Smooth muscle cell (in vitro differentiated cells): ENCODE data around the gene COBLL1. TPM values are rescaled to one million over a fixed set of nuclear protein-coding genes. Genes with fewer than 3 reads are reported as not detected.

ENCODE experiments used
- DNase-seq: peaks from one replicate; lab custom pipeline; 2025; ENCODE audit not compliant: unreplicated experiment; lab: John Stamatoyannopoulos, UW
- H2AFZ ChIP-seq: fragments of 200-600 bp; sonication (generic); 2 replicates; pipeline ENCODE4 v1.6.0; 2016; ENCODE audit warnings: antibody characterized with exemption, low read depth, mild to moderate bottlenecking
- H3F3A ChIP-seq: fragments of 200-600 bp; sonication (generic); 2 replicates; pipeline ENCODE4 v1.6.0; 2017; ENCODE audit warnings: antibody characterized with exemption, low read depth
- H3K27ac ChIP-seq: fragments of 200-600 bp; sonication (generic); 2 replicates; pipeline ENCODE4 v1.5.1; 2016; ENCODE audit warnings: low read depth, mild to moderate bottlenecking
- H3K27me3 ChIP-seq: fragments of 200-600 bp; sonication (generic); 2 replicates; pipeline ENCODE4 v1.6.1; 2016; ENCODE audit warnings: low read depth, mild to moderate bottlenecking
- H3K36me3 ChIP-seq: fragments of 200-600 bp; sonication (generic); 2 replicates; pipeline ENCODE4 v1.5.1; 2016; ENCODE audit warnings: low read depth
- H3K4me1 ChIP-seq: fragments of 200-600 bp; sonication (generic); 2 replicates; pipeline ENCODE4 v1.5.1; 2016; ENCODE audit warnings: low read depth
- H3K4me2 ChIP-seq: fragments of 200-600 bp; sonication (generic); 2 replicates; pipeline ENCODE4 v1.6.0; 2016; ENCODE audit warnings: mild to moderate bottlenecking
- H3K4me3 ChIP-seq: fragments of 200-600 bp; sonication (generic); 2 replicates; pipeline ENCODE4 v1.5.1; 2016; ENCODE audit warnings: mild to moderate bottlenecking
- H3K79me2 ChIP-seq: fragments of 200-600 bp; sonication (generic); 2 replicates; pipeline ENCODE4 v1.6.0; 2016; ENCODE audit warnings: low read depth, mild to moderate bottlenecking
- H3K9ac ChIP-seq: fragments of 200-600 bp; sonication (generic); 2 replicates; pipeline ENCODE4 v1.6.0; 2016; ENCODE audit warnings: low read depth
- H3K9me3 ChIP-seq: fragments of 200-600 bp; sonication (generic); replicated peaks from 2 replicates; pipeline ENCODE4 v1.5.1; 2016; ENCODE audit warnings: low read depth
- H4K20me1 ChIP-seq: fragments of 200-600 bp; sonication (generic); 2 replicates; pipeline ENCODE4 v1.6.0; 2016; ENCODE audit warnings: low read depth
- WGBS: methylation state at CpG from one replicate; pipeline ENCODE4 v1.1.7; 2016; ENCODE audit warnings: low lambda C conversion rate; 5-methylcytosine and 5-hydroxymethylcytosine counted together
- polyA plus RNA-seq: library from polyadenylated mRNA; unstranded; fragments of >200 nt; fragmentation: Nextera tagmentation; extraction: Ambion mirVana; gene quantifications from 2 replicates; pipeline ENCODE4 v1.2.1, GENCODE V29; 2016
- total RNA-seq: library from RNA; depleted of rRNA; stranded (reverse); fragments of >200 nt; gene quantifications from 2 replicates; pipeline ENCODE4 v1.2.3, GENCODE V29; 2014
- TF ChIP-seq, protein P1 (sequence below): fragments of 200-600 bp; sonication (generic); IDR thresholded peaks from 2 replicates; pipeline ENCODE4 v1.5.1; 2017; ENCODE audit warnings: borderline replicate concordance, mild to moderate bottlenecking, antibody characterized with exemption; ENCODE audit not compliant: insufficient read depth, poor library complexity, severe bottlenecking

The COBLL1 gene
- total and polyA plus RNA-seq, 2 experiments from 2014 or later, result 5.2 to 17.4 TPM

DNA sequence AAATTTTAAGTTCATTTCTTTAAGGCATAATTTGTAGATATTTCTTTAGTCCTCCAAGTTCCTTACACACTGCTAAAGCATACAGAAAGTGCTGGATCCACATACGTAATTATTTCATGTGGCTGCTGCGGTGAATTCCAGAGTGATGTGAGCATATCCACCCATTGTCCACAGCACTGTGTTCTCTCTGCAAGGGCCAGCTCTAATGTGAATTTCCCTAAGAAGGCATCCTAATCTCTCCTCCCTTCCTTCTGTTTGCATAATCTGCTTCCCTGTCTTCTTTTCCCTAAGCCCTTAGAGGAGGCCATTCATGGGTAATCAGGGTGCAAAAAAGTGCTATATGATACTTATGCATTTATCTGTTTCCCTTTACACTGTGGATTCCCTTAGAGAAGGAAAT, 57.2 kb downstream of the COBLL1 start:
- no peak overlapping the region for H2AFZ ChIP-seq
- no peak overlapping the region for H3K9ac ChIP-seq
- H3K79me2 ChIP-seq, result no peaks in the 10 kb centered on the region
- WGBS, result 68% methylated on average over 2 of the region's 2 CpGs
- no peak for DNase-seq
- no peaks in the 10 kb centered on the region for H3K27me3 ChIP-seq
- TF ChIP-seq, protein P1, sequence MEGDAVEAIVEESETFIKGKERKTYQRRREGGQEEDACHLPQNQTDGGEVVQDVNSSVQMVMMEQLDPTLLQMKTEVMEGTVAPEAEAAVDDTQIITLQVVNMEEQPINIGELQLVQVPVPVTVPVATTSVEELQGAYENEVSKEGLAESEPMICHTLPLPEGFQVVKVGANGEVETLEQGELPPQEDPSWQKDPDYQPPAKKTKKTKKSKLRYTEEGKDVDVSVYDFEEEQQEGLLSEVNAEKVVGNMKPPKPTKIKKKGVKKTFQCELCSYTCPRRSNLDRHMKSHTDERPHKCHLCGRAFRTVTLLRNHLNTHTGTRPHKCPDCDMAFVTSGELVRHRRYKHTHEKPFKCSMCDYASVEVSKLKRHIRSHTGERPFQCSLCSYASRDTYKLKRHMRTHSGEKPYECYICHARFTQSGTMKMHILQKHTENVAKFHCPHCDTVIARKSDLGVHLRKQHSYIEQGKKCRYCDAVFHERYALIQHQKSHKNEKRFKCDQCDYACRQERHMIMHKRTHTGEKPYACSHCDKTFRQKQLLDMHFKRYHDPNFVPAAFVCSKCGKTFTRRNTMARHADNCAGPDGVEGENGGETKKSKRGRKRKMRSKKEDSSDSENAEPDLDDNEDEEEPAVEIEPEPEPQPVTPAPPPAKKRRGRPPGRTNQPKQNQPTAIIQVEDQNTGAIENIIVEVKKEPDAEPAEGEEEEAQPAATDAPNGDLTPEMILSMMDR, result no peak
- H3F3A ChIP-seq, result no peaks in the 10 kb centered on the region
- H3K4me2 ChIP-seq, result no peak overlapping the region
- H3K4me1 ChIP-seq, result peaks cover 16% of the 10 kb centered on the region
- H4K20me1 ChIP-seq, result no peaks in the 10 kb centered on the region
- no peak overlapping the region for H3K4me3 ChIP-seq
- no peaks in the 10 kb centered on the region for H3K36me3 ChIP-seq
- no peaks in the 10 kb centered on the region for H3K9me3 ChIP-seq
- H3K27ac ChIP-seq, result peak overlapping the region; percentile 33

DNA sequence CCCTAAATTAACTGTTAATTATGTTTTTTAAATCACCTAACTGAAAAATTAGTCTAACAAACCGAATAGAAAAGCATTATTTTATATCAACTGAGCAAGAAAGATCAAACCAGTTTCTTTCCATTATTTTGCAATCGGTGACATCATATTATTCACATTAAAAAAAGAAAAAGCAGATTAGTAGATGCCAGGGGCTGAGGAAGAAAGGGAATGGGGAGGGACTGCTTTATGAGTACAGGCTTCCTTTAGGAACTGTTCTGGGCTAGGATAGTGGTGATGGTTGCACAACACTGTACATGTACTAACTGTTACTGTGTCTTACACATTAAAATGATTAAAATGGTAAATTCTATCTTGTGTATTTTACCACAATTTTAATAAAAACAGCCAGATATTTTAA, 59.3 kb downstream of the COBLL1 start:
- Histone ChIP-seq H3K79me2 (no peaks in the 10 kb centered on the region), H4K20me1 (no peaks in the 10 kb centered on the region), H3K27me3 (no peaks in the 10 kb centered on the region), H3K27ac (no peak overlapping the region), H3K36me3 (no peaks in the 10 kb centered on the region), H3K4me2 (no peak overlapping the region), H3K4me1 (peaks cover 16% of the 10 kb centered on the region), H3K9ac (no peak overlapping the region), H3K9me3 (no peaks in the 10 kb centered on the region), H2AFZ (no peak overlapping the region), H3F3A (no peaks in the 10 kb centered on the region), H3K4me3 (no peak overlapping the region)
- TF ChIP-seq, protein P1, result no peak
- no peak for DNase-seq
- 74% methylated on average over 2 of the region's 2 CpGs for WGBS

DNA sequence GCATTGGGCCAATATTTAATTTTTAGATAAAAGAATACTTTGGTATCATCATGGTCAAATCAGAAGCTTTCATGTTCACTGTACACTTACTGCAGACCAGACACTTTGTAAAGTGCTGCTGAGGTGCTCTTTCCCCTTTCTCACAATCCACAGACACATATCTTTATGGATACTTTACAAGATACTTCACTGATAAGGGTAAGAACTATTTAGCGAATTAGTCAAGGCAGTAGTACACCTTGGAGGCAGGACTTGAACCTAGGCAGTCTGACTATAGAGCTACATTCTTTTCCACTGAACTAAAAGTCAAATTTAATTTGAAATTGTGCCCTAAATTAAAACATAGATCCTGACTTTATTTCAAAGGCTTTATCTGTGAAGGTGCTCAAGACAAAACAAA, 60.2 kb downstream of the COBLL1 start:
- H3K4me3 ChIP-seq, result no peak overlapping the region
- H4K20me1 ChIP-seq, result no peaks in the 10 kb centered on the region
- no peak overlapping the region for H3K4me2 ChIP-seq
- 22% methylated on average over 1 of the region's 1 CpG for WGBS
- H3K27me3 ChIP-seq, result no peaks in the 10 kb centered on the region
- TF ChIP-seq, protein P1, result no peak
- no peaks in the 10 kb centered on the region for H3F3A ChIP-seq
- peaks cover 16% of the 10 kb centered on the region for H3K4me1 ChIP-seq
- H3K79me2 ChIP-seq, result no peaks in the 10 kb centered on the region
- peak overlapping the region; percentile 21 for H3K27ac ChIP-seq
- no peak for DNase-seq
- H3K9ac ChIP-seq, result no peak overlapping the region
- no peaks in the 10 kb centered on the region for H3K9me3 ChIP-seq
- H2AFZ ChIP-seq, result no peak overlapping the region
- no peaks in the 10 kb centered on the region for H3K36me3 ChIP-seq

DNA sequence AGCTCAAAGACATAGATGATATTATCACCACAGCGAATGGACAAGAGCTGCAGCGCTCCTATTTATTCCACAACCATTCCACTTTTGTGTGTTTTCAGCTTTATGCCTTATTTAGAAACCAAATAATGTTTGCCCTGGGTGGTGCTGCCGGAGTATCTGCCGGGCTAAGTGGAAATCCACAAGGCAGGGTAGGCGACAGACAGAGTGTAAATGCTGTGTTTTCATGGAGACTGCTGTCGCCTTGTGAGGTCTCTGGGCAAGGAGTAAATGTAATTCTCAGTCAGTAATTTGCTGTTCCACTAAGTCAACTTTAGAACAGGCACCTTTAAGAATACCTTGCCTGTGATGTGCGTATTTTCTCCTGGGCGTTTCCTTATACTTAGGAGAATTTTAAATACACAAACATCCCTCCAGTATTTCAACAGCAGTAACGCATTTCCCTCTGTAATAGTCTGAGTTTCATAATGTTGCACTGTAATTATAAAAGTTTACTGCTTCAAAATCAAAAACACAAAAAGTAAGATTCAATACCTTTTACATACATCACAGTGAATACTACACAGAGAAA, 60.9 kb downstream of the COBLL1 start:
- Histone ChIP-seq H3K79me2 (no peaks in the 10 kb centered on the region), H3F3A (no peaks in the 10 kb centered on the region), H3K36me3 (no peaks in the 10 kb centered on the region), H3K4me3 (peak overlapping the region; percentile 9), H3K9me3 (no peaks in the 10 kb centered on the region), H2AFZ (no peak overlapping the region), H3K9ac (no peak overlapping the region), H3K27ac (peak overlapping the region; percentile 21), H3K4me1 (peaks cover 14% of the 10 kb centered on the region), H3K4me2 (no peak overlapping the region), H3K27me3 (no peaks in the 10 kb centered on the region), H4K20me1 (no peaks in the 10 kb centered on the region)
- DNase-seq, result no peak
- 79% methylated on average over 9 of the region's 9 CpGs for WGBS
- TF ChIP-seq, protein P1, result no peak
